WI38 (cell line): Measurements from ENCODE around the gene IFITM5.

Source experiments
- H3K4me3 ChIP-seq: 2 replicates; pipeline ENCODE4 v1.5.1; 2011; ENCODE audit warnings: low read depth, mild to moderate bottlenecking, control low read depth, low read length
- TF ChIP-seq, protein P1 (sequence below): IDR thresholded peaks from 2 replicates; pipeline ENCODE4 v1.5.1; 2012; ENCODE audit warnings: low read depth, mild to moderate bottlenecking, control low read depth, low read length

IFITM5 gene

DNA sequence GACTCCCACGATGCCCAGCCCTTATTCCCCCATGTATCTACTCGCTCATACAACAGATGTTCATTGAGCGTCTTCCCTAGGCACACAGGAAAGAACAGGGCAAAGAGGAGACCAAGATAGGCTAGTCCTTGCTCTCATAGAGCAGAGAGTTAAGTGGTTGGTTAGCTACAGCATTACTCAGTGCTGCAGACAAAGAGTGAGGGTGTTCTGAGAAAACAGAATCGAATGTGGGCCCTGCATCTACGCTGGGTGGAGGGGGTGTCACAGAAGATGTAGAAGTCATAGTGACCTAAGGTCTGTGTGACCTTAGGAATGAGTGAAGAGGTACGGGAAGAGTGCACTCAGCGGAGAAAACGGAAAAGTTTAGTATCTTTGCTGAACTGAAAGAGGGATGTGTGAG lies 50.3 kb downstream of the IFITM5 start:
- no peak overlapping the region for H3K4me3 ChIP-seq
- TF ChIP-seq, protein P1, sequence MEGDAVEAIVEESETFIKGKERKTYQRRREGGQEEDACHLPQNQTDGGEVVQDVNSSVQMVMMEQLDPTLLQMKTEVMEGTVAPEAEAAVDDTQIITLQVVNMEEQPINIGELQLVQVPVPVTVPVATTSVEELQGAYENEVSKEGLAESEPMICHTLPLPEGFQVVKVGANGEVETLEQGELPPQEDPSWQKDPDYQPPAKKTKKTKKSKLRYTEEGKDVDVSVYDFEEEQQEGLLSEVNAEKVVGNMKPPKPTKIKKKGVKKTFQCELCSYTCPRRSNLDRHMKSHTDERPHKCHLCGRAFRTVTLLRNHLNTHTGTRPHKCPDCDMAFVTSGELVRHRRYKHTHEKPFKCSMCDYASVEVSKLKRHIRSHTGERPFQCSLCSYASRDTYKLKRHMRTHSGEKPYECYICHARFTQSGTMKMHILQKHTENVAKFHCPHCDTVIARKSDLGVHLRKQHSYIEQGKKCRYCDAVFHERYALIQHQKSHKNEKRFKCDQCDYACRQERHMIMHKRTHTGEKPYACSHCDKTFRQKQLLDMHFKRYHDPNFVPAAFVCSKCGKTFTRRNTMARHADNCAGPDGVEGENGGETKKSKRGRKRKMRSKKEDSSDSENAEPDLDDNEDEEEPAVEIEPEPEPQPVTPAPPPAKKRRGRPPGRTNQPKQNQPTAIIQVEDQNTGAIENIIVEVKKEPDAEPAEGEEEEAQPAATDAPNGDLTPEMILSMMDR = no peak
